SK-N-SH (cell line): ENCODE measurements around the gene TAF4. TPM values are rescaled to one million over a fixed set of nuclear protein-coding genes. Genes with fewer than 3 reads are reported as not detected.

ENCODE experiments used
- CTCF ChIA-PET: fragments of 300-600, 350-600 bp; formaldehyde crosslinking; extraction: SDS; loops from one replicate; lab custom pipeline; 2021; lab: Yijun Ruan, JAX
- POLR2A ChIA-PET: fragments of 350-600 bp; sonication (Branson Sonifier 250); formaldehyde crosslinking; extraction: SDS; loops from one replicate; lab custom pipeline; 2020; ENCODE audit warnings: antibody characterized with exemption, inconsistent platforms; lab: Yijun Ruan, JAX
- DNase-seq: peaks from one replicate; pipeline ENCODE4 v3.0.0; 2012
- H2AFZ ChIP-seq: fragments of 200-600 bp; sonication (generic); 2 replicates; pipeline ENCODE4 v1.8.1; 2016; ENCODE audit warnings: antibody characterized with exemption, mild to moderate bottlenecking, low read depth
- H3F3A ChIP-seq: fragments of 200-600 bp; sonication (generic); replicated peaks from 2 replicates; pipeline ENCODE3; 2016; ENCODE audit warnings: antibody characterized with exemption, mild to moderate bottlenecking; ENCODE audit not compliant: insufficient read depth
- H3K27ac ChIP-seq, 2 experiments: fragments of 200-500 bp in 1 of 2; fragments of 200-600 bp in 1 of 2; sonication (Bioruptor generic) in 1 of 2; sonication (generic), shearing (Covaris generic) in 1 of 2; 2 replicates each; pipeline versions ENCODE4 v1.5.1 to v1.6.1; 2014 to 2016; ENCODE audit warnings: low read depth in 2 of 2, inconsistent platforms in 1 of 2, low read length in 1 of 2, mild to moderate bottlenecking in 1 of 2, mixed read lengths in 1 of 2
- H3K27me3 ChIP-seq: fragments of 200-600 bp; sonication (generic), shearing (Covaris generic); 2 replicates; pipeline ENCODE4 v1.6.1; 2016; ENCODE audit warnings: mixed run types; ENCODE audit not compliant: insufficient read depth
- H3K36me3 ChIP-seq, 2 experiments: fragments of 200-500 bp in 1 of 2; fragments of 200-600 bp in 1 of 2; sonication (Bioruptor generic) in 1 of 2; sonication (generic) in 1 of 2; replicated peaks in 1 of 2; 2 replicates each; pipeline versions ENCODE3 to v1.5.1; 2014 to 2016; ENCODE audit warnings: low read length in 1 of 2, mild to moderate bottlenecking in 1 of 2; ENCODE audit not compliant: insufficient read depth in 2 of 2, control insufficient read depth in 1 of 2
- H3K4me1 ChIP-seq, 2 experiments: fragments of 200-500 bp in 1 of 2; fragments of 200-600 bp in 1 of 2; sonication (Bioruptor generic) in 1 of 2; sonication (generic), shearing (Covaris generic) in 1 of 2; 2 replicates each; pipeline versions ENCODE4 v1.5.1 to v1.6.1; 2014 to 2016; ENCODE audit warnings: low read depth in 1 of 2, low read length in 1 of 2, mixed run types in 1 of 2; ENCODE audit not compliant: insufficient read depth in 2 of 2, control insufficient read depth in 1 of 2
- H3K4me2 ChIP-seq: fragments of 200-600 bp; sonication (generic), shearing (Covaris generic); 2 replicates; pipeline ENCODE4 v1.6.1; 2017; ENCODE audit warnings: mixed run types
- H3K4me3 ChIP-seq, 2 experiments: fragments of 200-500 bp in 1 of 2; fragments of 200-600 bp in 1 of 2; sonication (Bioruptor generic) in 1 of 2; sonication (generic), shearing (Covaris generic) in 1 of 2; 2 replicates each; pipeline versions ENCODE4 v1.5.1 to v1.8.1; 2014 to 2016; ENCODE audit warnings: low read depth in 2 of 2, inconsistent platforms in 1 of 2, low read length in 1 of 2, mild to moderate bottlenecking in 1 of 2, mixed read lengths in 1 of 2, moderate library complexity in 1 of 2
- H3K79me2 ChIP-seq: fragments of 200-600 bp; sonication (generic); 2 replicates; pipeline ENCODE4 v1.8.1; 2017; ENCODE audit warnings: mild to moderate bottlenecking; ENCODE audit not compliant: insufficient read depth
- H3K9ac ChIP-seq: fragments of 200-600 bp; sonication (generic); 2 replicates; pipeline ENCODE4 v1.6.1; 2017; ENCODE audit warnings: mixed run types
- H3K9me2 ChIP-seq: fragments of 200-600 bp; sonication (generic); 2 replicates; pipeline ENCODE4 v1.6.1; 2017; ENCODE audit warnings: mixed run types
- H3K9me3 ChIP-seq: fragments of 200-600 bp; sonication (generic); 2 replicates; pipeline ENCODE4 v1.6.1; 2017; ENCODE audit warnings: mixed run types, mild to moderate bottlenecking, moderate library complexity
- H4K20me1 ChIP-seq: fragments of 200-600 bp; sonication (generic); 2 replicates; pipeline ENCODE4 v1.6.1; 2017; ENCODE audit warnings: mild to moderate bottlenecking, mixed run types; ENCODE audit not compliant: insufficient read depth
- CHD2 ChIP-seq: fragments of 150-350 bp; IDR thresholded peaks from 2 replicates; pipeline ENCODE4 v1.6.1; 2018; ENCODE audit warnings: low read length; ENCODE audit not compliant: partially characterized antibody
- ELF1 ChIP-seq: IDR thresholded peaks from 2 replicates; pipeline ENCODE4 v1.4.0; 2012
- FOSL2 ChIP-seq: IDR thresholded peaks from 2 replicates; pipeline ENCODE4 v1.4.0; 2012; ENCODE audit warnings: low read depth, mild to moderate bottlenecking, moderate library complexity, borderline replicate concordance
- FOXJ3 ChIP-seq: sonication (generic); formaldehyde crosslinking; IDR thresholded peaks from 2 replicates; pipeline ENCODE4 v1.5.1; 2020; ENCODE audit warnings: mild to moderate bottlenecking, missing genetic modification reagents
- FOXM1 ChIP-seq: IDR thresholded peaks from 2 replicates; pipeline ENCODE4 v1.4.0; 2012; ENCODE audit warnings: low read depth, mild to moderate bottlenecking
- GATA2 ChIP-seq: sonication (generic); formaldehyde crosslinking; IDR thresholded peaks from 2 replicates; pipeline ENCODE4 v1.5.0; 2020; ENCODE audit warnings: mild to moderate bottlenecking, missing genetic modification reagents
- MEF2A ChIP-seq: IDR thresholded peaks from 2 replicates; pipeline ENCODE4 v1.4.0; 2012; ENCODE audit warnings: low read depth, borderline replicate concordance
- NFIC ChIP-seq: IDR thresholded peaks from 2 replicates; pipeline ENCODE4 v1.4.0; 2012; ENCODE audit warnings: borderline replicate concordance
- NRF1 ChIP-seq: IDR thresholded peaks from 2 replicates; pipeline ENCODE4 v1.6.1; 2012; ENCODE audit warnings: low read depth, mild to moderate bottlenecking, low read length
- RAD21 ChIP-seq: IDR thresholded peaks from 2 replicates; pipeline ENCODE4 v1.6.1; 2012; ENCODE audit warnings: mild to moderate bottlenecking, low read length
- RFX5 ChIP-seq: IDR thresholded peaks from 2 replicates; pipeline ENCODE4 v1.6.1; 2012; ENCODE audit warnings: mild to moderate bottlenecking, improper control_type of control experiment, low read length
- RXRA ChIP-seq: IDR thresholded peaks from 2 replicates; pipeline ENCODE4 v1.4.0; 2012; ENCODE audit warnings: low read depth, mild to moderate bottlenecking, borderline replicate concordance
- SIN3A ChIP-seq: IDR thresholded peaks from 2 replicates; pipeline ENCODE4 v1.6.1; 2012; ENCODE audit warnings: low read depth, mild to moderate bottlenecking, low read length, moderate library complexity, borderline replicate concordance
- SMC3 ChIP-seq: IDR thresholded peaks from 2 replicates; pipeline ENCODE4 v1.6.1; 2012; ENCODE audit warnings: low read depth, low read length, improper control_type of control experiment
- TEAD4 ChIP-seq: IDR thresholded peaks from 2 replicates; pipeline ENCODE4 v1.4.0; 2012; ENCODE audit warnings: mild to moderate bottlenecking, borderline replicate concordance; ENCODE audit not compliant: insufficient read depth
- YY1 ChIP-seq: IDR thresholded peaks from 2 replicates; pipeline ENCODE4 v1.4.0; 2012; ENCODE audit warnings: low read depth, mild to moderate bottlenecking
- WGBS: methylation state at CpG from one replicate; pipeline ENCODE4 v1.1.6; 2017; ENCODE audit warnings: low lambda C conversion rate; 5-methylcytosine and 5-hydroxymethylcytosine counted together
- polyA plus RNA-seq, 3 experiments: library from polyadenylated mRNA; depleted of rRNA; stranded (reverse); fragments of >200 nt; gene quantifications; 2 replicates each; pipeline ENCODE4 v1.2.3, GENCODE V29; 2012
- TF ChIP-seq, protein P1 (sequence below): IDR thresholded peaks from 2 replicates; pipeline ENCODE4 v1.4.0; 2012; ENCODE audit warnings: low read depth
- TF ChIP-seq, protein P2 (sequence below): IDR thresholded peaks from 2 replicates; pipeline ENCODE4 v1.6.1; 2012; ENCODE audit warnings: mild to moderate bottlenecking, low read depth, low read length, moderate library complexity
- TF ChIP-seq, protein P3 (sequence below): fragments of 200-600 bp; sonication (generic); IDR thresholded peaks from 2 replicates; pipeline ENCODE4 v1.6.1; 2017; ENCODE audit warnings: antibody characterized with exemption, mild to moderate bottlenecking, moderate library complexity
- TF ChIP-seq, protein P4 (sequence below): IDR thresholded peaks from 2 replicates; pipeline ENCODE4 v1.4.0; 2012; ENCODE audit warnings: low read depth, borderline replicate concordance

TAF4 gene
- polyA plus RNA-seq, 1 of the 3 experiments (the other 2 are of a cell fraction) = 4.8 TPM

DNA sequence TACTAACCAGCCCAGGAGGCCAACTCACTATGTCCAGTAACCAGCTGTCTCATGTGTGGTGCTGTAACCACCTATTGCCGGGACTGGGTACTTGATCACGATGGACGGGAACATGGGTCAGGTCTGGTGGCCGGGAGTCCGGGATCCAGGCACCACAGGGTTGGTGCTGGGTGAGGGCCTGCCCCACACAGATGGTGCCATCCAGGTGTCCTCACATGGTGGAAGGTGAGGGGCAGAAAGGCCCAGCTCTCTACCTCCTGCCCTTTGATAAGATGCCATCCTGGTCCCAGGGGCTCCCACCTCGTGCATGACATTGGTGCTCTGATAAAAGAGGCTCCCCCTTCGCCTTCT, 116.3 kb downstream of the TAF4 start:
- Histone ChIP-seq H3K36me3 (no peaks in the 10 kb centered on the region), H3F3A (no peaks in the 10 kb centered on the region), H3K4me1 (peaks cover 0 to under 1% of the 10 kb centered on the region in 2 experiments; a peak in 1 of 4 replicates), H3K9me3 (no peaks in the 10 kb centered on the region), H2AFZ (no peak overlapping the region), H3K9ac (no peak overlapping the region), H3K79me2 (no peaks in the 10 kb centered on the region), H3K4me2 (no peak overlapping the region), H3K27me3 (no peaks in the 10 kb centered on the region), H3K27ac (no peak overlapping the region), H3K4me3 (no peak overlapping the region), H4K20me1 (no peaks in the 10 kb centered on the region), H3K9me2 (no peaks in the 10 kb centered on the region)
- ChIA-PET POLR2A (no interaction called here), CTCF (no interaction called here)
- DNase-seq = no peak
- 86% methylated on average over 3 of the region's 7 CpGs for WGBS
- TF ChIP-seq SMC3 (no peak), SIN3A (no peak), RXRA (no peak), FOXJ3 (CRISPR knock-in tag) (no peak), TEAD4 (no peak), FOSL2 (no peak), FOXM1 (no peak)
- TF ChIP-seq, protein P1, sequence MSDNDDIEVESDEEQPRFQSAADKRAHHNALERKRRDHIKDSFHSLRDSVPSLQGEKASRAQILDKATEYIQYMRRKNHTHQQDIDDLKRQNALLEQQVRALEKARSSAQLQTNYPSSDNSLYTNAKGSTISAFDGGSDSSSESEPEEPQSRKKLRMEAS = no peak
- TF ChIP-seq, protein P2, sequence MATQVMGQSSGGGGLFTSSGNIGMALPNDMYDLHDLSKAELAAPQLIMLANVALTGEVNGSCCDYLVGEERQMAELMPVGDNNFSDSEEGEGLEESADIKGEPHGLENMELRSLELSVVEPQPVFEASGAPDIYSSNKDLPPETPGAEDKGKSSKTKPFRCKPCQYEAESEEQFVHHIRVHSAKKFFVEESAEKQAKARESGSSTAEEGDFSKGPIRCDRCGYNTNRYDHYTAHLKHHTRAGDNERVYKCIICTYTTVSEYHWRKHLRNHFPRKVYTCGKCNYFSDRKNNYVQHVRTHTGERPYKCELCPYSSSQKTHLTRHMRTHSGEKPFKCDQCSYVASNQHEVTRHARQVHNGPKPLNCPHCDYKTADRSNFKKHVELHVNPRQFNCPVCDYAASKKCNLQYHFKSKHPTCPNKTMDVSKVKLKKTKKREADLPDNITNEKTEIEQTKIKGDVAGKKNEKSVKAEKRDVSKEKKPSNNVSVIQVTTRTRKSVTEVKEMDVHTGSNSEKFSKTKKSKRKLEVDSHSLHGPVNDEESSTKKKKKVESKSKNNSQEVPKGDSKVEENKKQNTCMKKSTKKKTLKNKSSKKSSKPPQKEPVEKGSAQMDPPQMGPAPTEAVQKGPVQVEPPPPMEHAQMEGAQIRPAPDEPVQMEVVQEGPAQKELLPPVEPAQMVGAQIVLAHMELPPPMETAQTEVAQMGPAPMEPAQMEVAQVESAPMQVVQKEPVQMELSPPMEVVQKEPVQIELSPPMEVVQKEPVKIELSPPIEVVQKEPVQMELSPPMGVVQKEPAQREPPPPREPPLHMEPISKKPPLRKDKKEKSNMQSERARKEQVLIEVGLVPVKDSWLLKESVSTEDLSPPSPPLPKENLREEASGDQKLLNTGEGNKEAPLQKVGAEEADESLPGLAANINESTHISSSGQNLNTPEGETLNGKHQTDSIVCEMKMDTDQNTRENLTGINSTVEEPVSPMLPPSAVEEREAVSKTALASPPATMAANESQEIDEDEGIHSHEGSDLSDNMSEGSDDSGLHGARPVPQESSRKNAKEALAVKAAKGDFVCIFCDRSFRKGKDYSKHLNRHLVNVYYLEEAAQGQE = no peak

DNA sequence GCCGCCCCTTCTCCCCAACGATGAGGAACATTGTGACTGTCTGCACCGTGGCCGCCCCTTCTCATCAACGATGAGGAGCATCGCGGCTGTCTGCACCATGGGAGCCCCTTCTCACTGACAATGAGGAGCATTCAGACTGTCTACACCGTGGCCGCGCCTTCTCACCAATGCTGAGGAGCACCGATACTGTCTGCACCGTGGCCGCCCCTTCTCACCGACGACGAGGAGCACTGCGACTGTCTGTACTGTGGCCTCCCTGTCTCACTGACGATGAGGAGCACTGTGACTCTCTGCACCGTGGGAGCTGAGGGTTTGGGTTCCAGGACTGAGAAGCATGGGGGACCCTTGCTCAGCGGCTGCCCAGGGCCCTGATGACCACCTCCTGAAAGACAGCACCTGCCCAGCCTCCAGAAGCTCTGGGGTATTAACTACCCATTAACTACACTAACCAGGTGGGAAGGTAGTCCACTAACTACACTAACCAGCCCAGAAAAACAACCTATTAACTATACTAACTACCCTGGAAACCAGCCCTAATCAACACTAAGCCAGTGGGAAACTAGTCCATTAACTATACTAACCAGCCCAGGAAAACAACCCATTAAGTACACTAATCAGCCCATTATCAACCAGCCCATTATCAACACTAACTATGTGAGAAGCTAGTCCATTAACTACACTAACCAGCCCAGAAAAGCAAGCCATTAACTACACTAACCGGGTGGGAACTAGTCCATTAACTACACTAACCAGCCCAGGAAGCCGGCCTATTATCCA, 116.9 kb downstream of the TAF4 start:
- TF ChIP-seq, protein P3, sequence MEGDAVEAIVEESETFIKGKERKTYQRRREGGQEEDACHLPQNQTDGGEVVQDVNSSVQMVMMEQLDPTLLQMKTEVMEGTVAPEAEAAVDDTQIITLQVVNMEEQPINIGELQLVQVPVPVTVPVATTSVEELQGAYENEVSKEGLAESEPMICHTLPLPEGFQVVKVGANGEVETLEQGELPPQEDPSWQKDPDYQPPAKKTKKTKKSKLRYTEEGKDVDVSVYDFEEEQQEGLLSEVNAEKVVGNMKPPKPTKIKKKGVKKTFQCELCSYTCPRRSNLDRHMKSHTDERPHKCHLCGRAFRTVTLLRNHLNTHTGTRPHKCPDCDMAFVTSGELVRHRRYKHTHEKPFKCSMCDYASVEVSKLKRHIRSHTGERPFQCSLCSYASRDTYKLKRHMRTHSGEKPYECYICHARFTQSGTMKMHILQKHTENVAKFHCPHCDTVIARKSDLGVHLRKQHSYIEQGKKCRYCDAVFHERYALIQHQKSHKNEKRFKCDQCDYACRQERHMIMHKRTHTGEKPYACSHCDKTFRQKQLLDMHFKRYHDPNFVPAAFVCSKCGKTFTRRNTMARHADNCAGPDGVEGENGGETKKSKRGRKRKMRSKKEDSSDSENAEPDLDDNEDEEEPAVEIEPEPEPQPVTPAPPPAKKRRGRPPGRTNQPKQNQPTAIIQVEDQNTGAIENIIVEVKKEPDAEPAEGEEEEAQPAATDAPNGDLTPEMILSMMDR = no peak
- TF ChIP-seq NFIC = no peak
- no peak for TF ChIP-seq RFX5
- no peak for TF ChIP-seq MEF2A
- TF ChIP-seq NRF1 = no peak
- TF ChIP-seq RAD21 = no peak
- TF ChIP-seq, protein P4, sequence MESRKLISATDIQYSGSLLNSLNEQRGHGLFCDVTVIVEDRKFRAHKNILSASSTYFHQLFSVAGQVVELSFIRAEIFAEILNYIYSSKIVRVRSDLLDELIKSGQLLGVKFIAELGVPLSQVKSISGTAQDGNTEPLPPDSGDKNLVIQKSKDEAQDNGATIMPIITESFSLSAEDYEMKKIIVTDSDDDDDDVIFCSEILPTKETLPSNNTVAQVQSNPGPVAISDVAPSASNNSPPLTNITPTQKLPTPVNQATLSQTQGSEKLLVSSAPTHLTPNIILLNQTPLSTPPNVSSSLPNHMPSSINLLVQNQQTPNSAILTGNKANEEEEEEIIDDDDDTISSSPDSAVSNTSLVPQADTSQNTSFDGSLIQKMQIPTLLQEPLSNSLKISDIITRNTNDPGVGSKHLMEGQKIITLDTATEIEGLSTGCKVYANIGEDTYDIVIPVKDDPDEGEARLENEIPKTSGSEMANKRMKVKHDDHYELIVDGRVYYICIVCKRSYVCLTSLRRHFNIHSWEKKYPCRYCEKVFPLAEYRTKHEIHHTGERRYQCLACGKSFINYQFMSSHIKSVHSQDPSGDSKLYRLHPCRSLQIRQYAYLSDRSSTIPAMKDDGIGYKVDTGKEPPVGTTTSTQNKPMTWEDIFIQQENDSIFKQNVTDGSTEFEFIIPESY = no peak
- TF ChIP-seq FOXJ3 (CRISPR knock-in tag) = no peak
- TF ChIP-seq, protein P1 = no peak
- no peak for TF ChIP-seq GATA2
- TF ChIP-seq YY1 = no peak
- no peak for TF ChIP-seq CHD2
- TF ChIP-seq ELF1 = no peak
- no peak for TF ChIP-seq FOXM1
- no peak for TF ChIP-seq TEAD4
- Histone ChIP-seq H3K4me2 (no peak overlapping the region), H3K27ac (no peak overlapping the region), H3K27me3 (no peaks in the 10 kb centered on the region), H3K79me2 (no peaks in the 10 kb centered on the region), H3K9ac (no peak overlapping the region), H4K20me1 (no peaks in the 10 kb centered on the region), H3K4me3 (no peak overlapping the region), H3K36me3 (no peaks in the 10 kb centered on the region), H3K9me2 (no peaks in the 10 kb centered on the region), H3K4me1 (no peaks in the 10 kb centered on the region), H3F3A (no peaks in the 10 kb centered on the region), H3K9me3 (no peaks in the 10 kb centered on the region), H2AFZ (no peak overlapping the region)
- ChIA-PET POLR2A (no interaction called here), CTCF (no interaction called here)
- 66% methylated on average over 19 of the region's 22 CpGs for WGBS
- DNase-seq = no peak
